SH-SY5Y (cell line): Measurements from ENCODE around the gene ARHGAP11A.

Experiments used
- GATA2 ChIP-seq: IDR thresholded peaks from 2 replicates; pipeline ENCODE4 v1.6.1; 2011; ENCODE audit warnings: mild to moderate bottlenecking, low read depth, low read length
- GATA3 ChIP-seq: IDR thresholded peaks from 2 replicates; pipeline ENCODE4 v1.6.1; 2011; ENCODE audit warnings: low read depth, mild to moderate bottlenecking, low read length, moderate library complexity

DNA sequence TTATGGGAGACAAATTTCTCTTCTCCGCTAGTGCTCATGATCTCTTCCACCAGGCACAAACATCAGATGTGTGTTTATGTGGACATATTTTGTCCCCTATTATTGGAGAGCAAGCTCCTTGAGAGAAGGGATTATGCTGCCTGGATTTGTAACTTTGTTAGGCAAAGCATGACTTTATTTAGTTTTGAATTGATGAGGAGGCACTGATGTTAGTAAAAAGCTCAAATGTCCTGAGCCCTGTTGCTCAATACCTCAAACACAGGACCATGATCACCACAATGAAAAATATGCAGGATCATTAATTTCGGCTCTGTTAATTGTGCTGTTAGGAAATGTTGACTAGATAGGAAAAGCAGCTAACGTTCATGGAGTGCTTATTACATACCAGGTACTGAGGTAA, 55.3 kb downstream of the ARHGAP11A start:
- TF ChIP-seq GATA2 (no peak), GATA3 (no peak)
